ENCODE results near the gene UBIAD1. TPM values are rescaled to one million over a fixed set of nuclear protein-coding genes. Genes with fewer than 3 reads are reported as not detected.

UBIAD1 gene
- total and polyA plus RNA-seq, 10 of the 15 experiments (the other 5 are each of a cell fraction or from before 2014, with no cell fraction given): 4.5 to 23.8 (median 16.0) TPM

GRCh38 chr1:11233208-11233607 lies 39.8 kb upstream of the UBIAD1 start (continued):
- TF ChIP-seq GATAD2B (conservative IDR thresholded peaks at IDR 0.05; ENCODE audit: low read depth) (no peak), NKRF (conservative IDR thresholded peaks at IDR 0.05) (no peak), TCF12 (IDR thresholded peaks at IDR 0.05; ENCODE audit: low read depth, low read length) (no peak), CREM (IDR thresholded peaks at IDR 0.05; ENCODE audit: low read depth) (no peak)

- Histone ChIP-seq H3K36me3 (ENCODE audit: control insufficient read depth in 2 of 2, insufficient read depth in 2 of 2, low read length in 1 of 2) (peaks cover 18 to 35% of the 10 kb centered on the region in 2 experiments), H3K9ac (ENCODE audit: control insufficient read depth, insufficient read depth, low read length) (no peak overlapping the region), H2AFZ (ENCODE audit: control insufficient read depth, low read depth, low read length) (no peak overlapping the region), H4K20me1 (ENCODE audit: control insufficient read depth, insufficient read depth) (no peaks in the 10 kb centered on the region), H3K79me2 (ENCODE audit: control insufficient read depth, insufficient read depth, low read length) (no peaks in the 10 kb centered on the region), H3K27me3 (replicated peaks in 1 of 2; ENCODE audit: control insufficient read depth in 2 of 2, insufficient read depth in 2 of 2, low read length in 1 of 2) (no peaks in the 10 kb centered on the region), H3K9me3 (replicated peaks; ENCODE audit: control insufficient read depth, insufficient read depth, low read length) (no peaks in the 10 kb centered on the region), H3K4me3 (no peak overlapping the region), H3K4me2 (ENCODE audit: control insufficient read depth, insufficient read depth) (no peak overlapping the region), H3K4me1 (ENCODE audit: control insufficient read depth, insufficient read depth, low read length) (peaks cover 3% of the 10 kb centered on the region; the same call in 1 of the 2 replicates), H3K27ac (ENCODE audit: control insufficient read depth, insufficient read depth) (no peak overlapping the region)
- SMC1A ChIA-PET (ENCODE audit: uncharacterized antibody, unreplicated experiment): no interaction called here
- DNase-seq (ENCODE audit: low read depth, low spot score): no peak
- WGBS (ENCODE audit: insufficient coverage, insufficient replicate concordance, low lambda C conversion rate, missing lambda C conversion rate): 76% methylated on average over 6 of the region's 6 CpGs
- in situ Hi-C loops (cut with MboI) (loop anchor here (5.0 kb wide), 1 partner anchor 405 kb away; no protein-coding TSS in a partner anchor), intact Hi-C loops (cut with micrococcal nuclease; ENCODE audit: unreplicated experiment) (no loop called here)
- POLR2A ChIA-PET: no interaction called here
- no peak for ATAC-seq
- no TSS peak for BruUV-seq (replicated peaks)
- CTCF ChIA-PET: interaction anchor here (1.2 kb wide), 2 partner anchors 127 to 404 kb away, joined by 4 to 6 read pairs; no protein-coding TSS in a partner anchor
- RAD21 ChIA-PET (ENCODE audit: unreplicated experiment): no interaction called here
- TF ChIP-seq BMI1 (IDR thresholded peaks at IDR 0.05; ENCODE audit: borderline replicate concordance) (no peak), SUPT20H (IDR thresholded peaks at IDR 0.05; ENCODE audit: borderline replicate concordance, control insufficient read depth, low read depth, low read length) (no peak), SREBF2 (IDR thresholded peaks at IDR 0.05; ENCODE audit: low read length) (no peak), CBX3 (IDR thresholded peaks at IDR 0.05; ENCODE audit: borderline replicate concordance, low read depth) (no peak), JUNB (IDR thresholded peaks at IDR 0.05) (no peak), ZSCAN29 (IDR thresholded peaks at IDR 0.05) (no peak), TCF12 (IDR thresholded peaks at IDR 0.05; ENCODE audit: low read depth, low read length) (no peak), RAD21 (IDR thresholded peaks at IDR 0.05; ENCODE audit: insufficient read depth, low read depth, low read length) (no peak), BACH1 (IDR thresholded peaks at IDR 0.05; ENCODE audit: borderline replicate concordance) (no peak), USF1 (IDR thresholded peaks at IDR 0.05; ENCODE audit: borderline replicate concordance, extremely low read length, insufficient read depth, low read depth, low read length) (no peak), ZNF622 (IDR thresholded peaks at IDR 0.05) (no peak), CREM (IDR thresholded peaks at IDR 0.05; ENCODE audit: low read depth) (no peak), RAD51 (IDR thresholded peaks at IDR 0.05) (no peak), LARP7 (IDR thresholded peaks at IDR 0.05) (no peak), NR2F1 (conservative IDR thresholded peaks at IDR 0.05) (no peak)
- FAIRE-seq: no peak
Measured at GRCh38 chr1:11237356-11237755, 35.6 kb upstream of the UBIAD1 start.

Data from GM12878 (cell line).